ENCODE data around the gene STAG1. TPM values are rescaled to one million over a fixed set of nuclear protein-coding genes. Genes with fewer than 3 reads are reported as not detected.

STAG1 gene
- polyA plus RNA-seq, 1 donor from 2014 or later, result 30.8 TPM

GRCh38 chr3:136682740-136683312 lies 69.4 kb downstream of the STAG1 start:
- no peak overlapping the region for H3K9ac ChIP-seq (ENCODE audit: low read length)
- H3K27ac ChIP-seq (ENCODE audit: low read length), result no peak overlapping the region
- no peaks in the 10 kb centered on the region for H4K20me1 ChIP-seq (ENCODE audit: insufficient read depth)
- no peak overlapping the region for H3K4me3 ChIP-seq (ENCODE audit: low read length)
- H2AFZ ChIP-seq (ENCODE audit: low read depth, low read length), result no peak overlapping the region
- no peak overlapping the region for H3K4me2 ChIP-seq (ENCODE audit: low read length)
- H3K36me3 ChIP-seq (ENCODE audit: insufficient read depth, low read length), result no peaks in the 10 kb centered on the region
- no peak for TF ChIP-seq REST (IDR thresholded peaks at IDR 0.05; ENCODE audit: borderline replicate concordance)
- TF ChIP-seq RAD21 (conservative IDR thresholded peaks at IDR 0.05), result no peak
- TF ChIP-seq TAF1 (IDR thresholded peaks at IDR 0.05; ENCODE audit: low read depth), result no peak
- TF ChIP-seq EP300 (conservative IDR thresholded peaks at IDR 0.05; ENCODE audit: poor library complexity, severe bottlenecking), result no peak
- TF ChIP-seq POLR2AphosphoS5 (IDR thresholded peaks at IDR 0.05), result no peak
- no peak for TF ChIP-seq MXI1 (conservative IDR thresholded peaks at IDR 0.05; ENCODE audit: poor library complexity, severe bottlenecking)
- no peak for TF ChIP-seq SMC3 (conservative IDR thresholded peaks at IDR 0.05; ENCODE audit: poor library complexity)
- TF ChIP-seq CTCF (IDR thresholded peaks at IDR 0.05; ENCODE audit: poor library complexity, severe bottlenecking), result no peak
- no peak for TF ChIP-seq EZH2 (IDR thresholded peaks at IDR 0.05; ENCODE audit: borderline replicate concordance, insufficient read depth, low read length, poor library complexity, severe bottlenecking)
- no peaks in the 10 kb centered on the region for H3F3A ChIP-seq (ENCODE audit: insufficient read depth, low read length, poor library complexity, severe bottlenecking)
- H3K9me2 ChIP-seq (ENCODE audit: insufficient read depth, low read length), result no peaks in the 10 kb centered on the region
- peaks cover 38% of the 10 kb centered on the region for H3K79me2 ChIP-seq (replicated peaks; ENCODE audit: insufficient read depth, low read length)
- no peaks in the 10 kb centered on the region for H3K9me3 ChIP-seq (ENCODE audit: low read length)
- no peaks in the 10 kb centered on the region for H3K27me3 ChIP-seq (ENCODE audit: insufficient read depth, low read depth, low read length)

- Histone ChIP-seq H3K36me3 (ENCODE audit: insufficient read depth, low read length) (no peaks in the 10 kb centered on the region), H4K20me1 (ENCODE audit: insufficient read depth) (no peaks in the 10 kb centered on the region), H3K27ac (ENCODE audit: low read length) (no peak overlapping the region), H3F3A (ENCODE audit: insufficient read depth, low read length, poor library complexity, severe bottlenecking) (peaks cover 6% of the 10 kb centered on the region), H3K4me2 (ENCODE audit: low read length) (no peak overlapping the region), H3K4me3 (ENCODE audit: low read length) (no peak overlapping the region), H3K9ac (ENCODE audit: low read length) (no peak overlapping the region), H3K9me3 (ENCODE audit: low read length) (no peaks in the 10 kb centered on the region), H3K9me2 (ENCODE audit: insufficient read depth, low read length) (no peaks in the 10 kb centered on the region), H2AFZ (ENCODE audit: low read depth, low read length) (no peak overlapping the region), H3K79me2 (replicated peaks; ENCODE audit: insufficient read depth, low read length) (peaks cover 44% of the 10 kb centered on the region), H3K27me3 (ENCODE audit: insufficient read depth, low read depth, low read length) (no peaks in the 10 kb centered on the region)
- TF ChIP-seq SMC3 (conservative IDR thresholded peaks at IDR 0.05; ENCODE audit: poor library complexity) (no peak), TAF1 (IDR thresholded peaks at IDR 0.05; ENCODE audit: low read depth) (no peak), MXI1 (conservative IDR thresholded peaks at IDR 0.05; ENCODE audit: poor library complexity, severe bottlenecking) (no peak), EZH2 (IDR thresholded peaks at IDR 0.05; ENCODE audit: borderline replicate concordance, insufficient read depth, low read length, poor library complexity, severe bottlenecking) (no peak), REST (IDR thresholded peaks at IDR 0.05; ENCODE audit: borderline replicate concordance) (no peak), RAD21 (conservative IDR thresholded peaks at IDR 0.05) (no peak), POLR2AphosphoS5 (IDR thresholded peaks at IDR 0.05) (no peak), CTCF (IDR thresholded peaks at IDR 0.05; ENCODE audit: poor library complexity, severe bottlenecking) (no peak), EP300 (conservative IDR thresholded peaks at IDR 0.05; ENCODE audit: poor library complexity, severe bottlenecking) (no peak)
Measured at GRCh38 chr3:136678981-136679380, 73.2 kb downstream of the STAG1 start.

Measured in neural cell (in vitro differentiated cells).